Activated naive CD4-positive, alpha-beta T cell treated with anti-CD3 and anti-CD28 coated beads, Interleukin-2, amount 50 U/mL, for 24 hours (primary cell): ENCODE measurements around the gene CELF2.
A peak's percentile ranks its signal among the peaks of the same experiment; 100 is the strongest.

Source experiments
- H3K27ac Mint-ChIP-seq: one replicate; pipeline ENCODE4 v1.8.0; 2021; ENCODE audit warnings: mild to moderate bottlenecking, mixed read lengths
- H3K27me3 Mint-ChIP-seq: one replicate; pipeline ENCODE4 v1.8.0; 2021; ENCODE audit warnings: mixed read lengths
- H3K36me3 Mint-ChIP-seq: one replicate; pipeline ENCODE4 v1.8.0; 2021; ENCODE audit warnings: mixed read lengths
- H3K4me1 Mint-ChIP-seq: one replicate; pipeline ENCODE4 v1.8.0; 2021; ENCODE audit warnings: mixed read lengths
- H3K4me3 Mint-ChIP-seq: one replicate; pipeline ENCODE4 v1.8.0; 2021; ENCODE audit warnings: mild to moderate bottlenecking, mixed read lengths
- H3K9me3 Mint-ChIP-seq: one replicate; pipeline ENCODE4 v1.8.0; 2021; ENCODE audit warnings: mixed read lengths

CELF2 gene

DNA sequence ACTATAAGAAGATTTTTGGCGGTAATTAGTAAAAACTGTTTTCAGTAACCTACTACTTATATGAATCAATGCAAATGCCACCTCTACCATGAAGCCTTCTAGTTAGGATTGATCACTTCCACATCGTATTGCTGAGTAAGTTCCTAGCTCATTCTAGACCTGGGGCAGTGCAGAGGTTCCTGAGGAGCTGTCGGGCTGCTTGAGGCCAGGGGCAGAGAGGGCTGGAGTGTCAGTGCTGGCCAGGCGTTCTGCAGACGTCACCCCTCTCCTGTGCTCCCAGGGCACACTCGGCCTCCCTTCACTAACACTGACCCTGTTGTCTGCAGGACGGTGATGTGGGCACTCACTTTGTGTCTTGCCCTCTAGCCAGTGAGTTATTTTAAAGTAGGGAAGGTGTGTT lies 275.7 kb downstream of the CELF2 start:
- Mint-ChIP-seq H3K36me3 (peaks cover 35% of the 10 kb centered on the region), H3K27me3 (no peaks in the 10 kb centered on the region), H3K9me3 (no peaks in the 10 kb centered on the region), H3K4me3 (no peak overlapping the region), H3K27ac (peak overlapping the region; percentile 89), H3K4me1 (peaks cover 22% of the 10 kb centered on the region)

DNA sequence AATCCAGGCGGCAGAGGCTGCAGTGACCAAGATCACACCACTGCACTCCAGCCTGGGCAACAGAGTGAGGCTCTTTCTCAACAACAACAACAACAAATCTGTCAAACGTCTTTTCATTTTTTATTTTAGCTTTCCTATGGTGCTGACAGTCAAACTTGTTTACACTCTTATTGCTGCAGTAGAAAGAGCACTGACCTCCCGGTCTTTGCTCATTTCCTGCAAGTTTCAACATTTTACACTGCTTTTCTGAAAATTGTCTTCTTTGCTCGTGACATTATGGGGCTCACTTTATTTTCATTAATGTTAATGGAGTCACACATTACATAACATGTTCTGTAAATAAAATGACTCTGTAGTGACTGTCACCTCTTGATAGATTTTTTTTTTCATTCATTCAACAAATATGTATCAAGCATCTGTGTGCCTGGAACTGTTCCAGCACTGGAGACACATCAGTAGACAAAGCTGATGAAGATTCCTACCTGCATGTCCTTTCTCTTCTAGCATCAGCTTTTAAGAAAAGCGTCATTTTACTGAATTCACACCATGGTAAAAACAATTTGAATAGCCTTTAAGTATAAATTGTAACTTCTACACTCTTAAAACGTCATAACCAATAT lies 277.3 kb downstream of the CELF2 start:
- H3K27me3 Mint-ChIP-seq, result no peaks in the 10 kb centered on the region
- H3K27ac Mint-ChIP-seq, result peak overlapping the region; percentile 17
- peaks cover 29% of the 10 kb centered on the region for H3K36me3 Mint-ChIP-seq
- no peak overlapping the region for H3K4me3 Mint-ChIP-seq
- peaks cover 18% of the 10 kb centered on the region for H3K4me1 Mint-ChIP-seq
- no peaks in the 10 kb centered on the region for H3K9me3 Mint-ChIP-seq

DNA sequence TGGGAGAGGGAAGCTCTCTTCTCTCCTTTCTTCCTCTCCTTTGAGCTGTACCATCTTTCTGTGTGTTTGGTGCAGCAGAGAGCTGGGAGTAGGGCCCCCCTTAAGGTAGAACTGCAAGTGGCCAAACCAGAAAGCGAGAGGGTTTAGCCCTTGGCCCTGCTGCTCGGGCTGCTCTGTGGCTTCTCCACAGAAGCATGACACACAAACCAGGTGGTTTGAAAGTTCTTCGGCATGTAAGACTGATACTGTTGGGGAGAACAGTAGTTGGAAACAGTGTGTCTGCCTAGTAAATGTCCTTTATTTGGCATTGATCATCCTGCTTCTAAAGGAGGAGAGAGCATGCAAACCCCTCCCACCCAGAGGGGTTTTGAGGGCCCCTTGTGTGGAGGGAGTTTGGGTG lies 277.8 kb downstream of the CELF2 start:
- no peaks in the 10 kb centered on the region for H3K27me3 Mint-ChIP-seq
- peaks cover 18% of the 10 kb centered on the region for H3K4me1 Mint-ChIP-seq
- H3K9me3 Mint-ChIP-seq, result no peaks in the 10 kb centered on the region
- peaks cover 31% of the 10 kb centered on the region for H3K36me3 Mint-ChIP-seq
- no peak overlapping the region for H3K27ac Mint-ChIP-seq
- H3K4me3 Mint-ChIP-seq, result no peak overlapping the region

DNA sequence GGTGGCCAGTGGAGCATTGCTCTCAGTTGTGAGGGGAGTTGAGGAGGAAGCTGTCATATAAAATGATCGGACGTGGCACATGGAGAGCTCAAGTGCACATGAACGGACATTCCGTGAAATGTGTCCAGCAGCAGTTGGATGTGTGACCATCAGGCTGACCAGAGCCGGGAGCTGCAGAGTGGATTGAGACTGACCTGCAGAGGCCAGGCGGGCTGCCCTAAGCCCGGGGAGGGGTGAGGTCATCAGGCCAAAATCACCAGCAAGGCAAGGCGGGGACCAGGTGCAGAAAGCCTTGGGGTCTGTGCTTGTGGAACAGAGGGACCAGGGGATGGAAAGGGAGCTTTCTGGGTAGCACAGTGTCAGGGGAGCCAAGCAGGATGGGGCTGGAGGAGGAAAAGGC lies 279.5 kb downstream of the CELF2 start:
- Mint-ChIP-seq H3K36me3 (peaks cover 29% of the 10 kb centered on the region), H3K4me1 (peaks cover 21% of the 10 kb centered on the region)

DNA sequence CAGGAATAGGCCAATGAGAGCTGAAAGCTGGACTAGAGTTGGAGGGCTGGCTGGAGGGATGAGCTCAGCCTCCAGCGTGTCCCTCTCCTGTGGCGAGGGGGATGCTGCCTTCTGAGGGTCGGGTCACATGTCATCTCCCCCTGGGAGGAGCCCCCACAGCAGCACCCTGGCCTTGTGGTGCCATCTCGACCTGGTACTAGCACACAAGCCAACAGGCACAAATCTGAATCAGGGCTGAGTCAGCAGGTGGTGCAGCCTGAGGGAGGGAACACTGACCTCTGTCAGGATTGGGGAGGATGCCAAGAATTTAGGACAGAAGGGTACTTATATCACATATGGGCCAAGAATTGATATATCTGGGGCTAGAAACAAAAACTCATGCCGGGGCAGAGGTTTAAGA lies 280.4 kb downstream of the CELF2 start:
- H3K36me3 Mint-ChIP-seq, result peaks cover 33% of the 10 kb centered on the region
- no peak overlapping the region for H3K4me3 Mint-ChIP-seq
- H3K27me3 Mint-ChIP-seq, result no peaks in the 10 kb centered on the region
- H3K27ac Mint-ChIP-seq, result peak overlapping the region; percentile 81
- peaks cover 24% of the 10 kb centered on the region for H3K4me1 Mint-ChIP-seq
- H3K9me3 Mint-ChIP-seq, result no peaks in the 10 kb centered on the region

More for the DNA sequence above, 279.5 kb downstream of the CELF2 start:
- Mint-ChIP-seq H3K4me3 (no peak overlapping the region), H3K9me3 (no peaks in the 10 kb centered on the region), H3K27ac (peak overlapping the region; percentile 89), H3K27me3 (no peaks in the 10 kb centered on the region)

DNA sequence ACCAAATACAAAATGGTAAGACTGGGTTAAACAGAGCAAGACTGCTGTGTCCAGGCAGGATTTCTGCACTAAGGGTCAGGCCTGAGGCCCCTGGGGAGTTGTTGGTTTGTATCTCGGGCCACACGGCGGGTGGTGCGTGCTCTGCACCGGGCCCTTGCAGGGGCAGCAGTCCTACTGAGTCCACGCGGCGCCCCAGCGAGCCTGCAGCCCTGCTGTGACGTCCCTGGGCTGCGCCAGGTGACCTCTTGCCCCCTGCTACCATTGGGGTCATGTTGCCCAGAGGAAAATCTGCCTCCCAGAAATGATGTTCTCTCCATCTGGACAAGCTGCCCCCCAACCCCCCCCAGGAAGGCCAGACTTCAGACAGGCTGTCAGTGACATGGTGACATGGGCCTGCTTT lies 281.5 kb downstream of the CELF2 start:
- H3K36me3 Mint-ChIP-seq, result peaks cover 39% of the 10 kb centered on the region
- H3K27me3 Mint-ChIP-seq, result no peaks in the 10 kb centered on the region
- no peak overlapping the region for H3K27ac Mint-ChIP-seq
- no peaks in the 10 kb centered on the region for H3K9me3 Mint-ChIP-seq
- H3K4me1 Mint-ChIP-seq, result peaks cover 25% of the 10 kb centered on the region
- H3K4me3 Mint-ChIP-seq, result no peak overlapping the region

DNA sequence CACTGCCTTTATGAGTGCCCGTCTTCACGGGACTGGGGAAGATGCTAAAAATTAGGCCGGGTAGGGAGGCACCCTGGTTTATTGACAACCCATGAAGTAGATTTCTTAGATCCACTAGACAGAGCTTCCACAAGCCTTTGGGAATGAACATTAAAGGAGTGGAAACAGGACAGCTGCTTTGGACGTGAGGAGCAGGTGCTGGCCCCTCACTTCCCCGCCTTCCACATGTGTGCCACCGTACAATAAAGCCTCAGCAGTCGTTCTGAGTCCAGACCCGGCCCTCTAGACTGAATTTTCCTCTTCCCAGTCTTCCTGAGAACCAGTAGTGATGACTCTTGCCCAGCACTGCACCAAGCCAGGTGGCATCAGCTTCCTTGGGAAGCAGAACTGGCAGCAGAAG lies 282.4 kb downstream of the CELF2 start:
- H3K4me1 Mint-ChIP-seq, result peaks cover 25% of the 10 kb centered on the region
- H3K9me3 Mint-ChIP-seq, result no peaks in the 10 kb centered on the region
- no peak overlapping the region for H3K4me3 Mint-ChIP-seq
- H3K36me3 Mint-ChIP-seq, result peaks cover 46% of the 10 kb centered on the region
- no peaks in the 10 kb centered on the region for H3K27me3 Mint-ChIP-seq
- H3K27ac Mint-ChIP-seq, result peak overlapping the region; percentile 12

DNA sequence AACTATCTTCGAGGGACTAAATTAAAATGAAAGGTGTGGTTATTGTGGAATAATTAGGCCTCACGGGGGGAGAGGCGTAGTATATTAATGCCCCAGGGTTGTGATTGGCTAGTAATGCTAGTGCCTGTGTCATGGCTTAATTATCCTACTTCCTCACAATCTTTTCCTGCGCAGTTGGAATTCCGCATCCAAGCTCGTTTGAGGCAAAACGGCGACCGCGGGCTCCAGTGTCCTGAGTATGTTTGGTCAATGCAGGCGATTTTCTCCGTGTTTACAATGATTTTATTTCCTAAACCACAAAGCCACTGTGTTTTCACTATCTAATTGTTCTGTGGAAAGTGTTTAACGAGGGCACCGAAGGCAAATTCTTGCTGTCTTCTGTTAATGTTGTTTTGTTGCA lies 282.9 kb downstream of the CELF2 start:
- Mint-ChIP-seq H3K9me3 (no peaks in the 10 kb centered on the region), H3K4me3 (no peak overlapping the region), H3K27ac (no peak overlapping the region), H3K4me1 (peaks cover 25% of the 10 kb centered on the region), H3K36me3 (peaks cover 50% of the 10 kb centered on the region), H3K27me3 (no peaks in the 10 kb centered on the region)

DNA sequence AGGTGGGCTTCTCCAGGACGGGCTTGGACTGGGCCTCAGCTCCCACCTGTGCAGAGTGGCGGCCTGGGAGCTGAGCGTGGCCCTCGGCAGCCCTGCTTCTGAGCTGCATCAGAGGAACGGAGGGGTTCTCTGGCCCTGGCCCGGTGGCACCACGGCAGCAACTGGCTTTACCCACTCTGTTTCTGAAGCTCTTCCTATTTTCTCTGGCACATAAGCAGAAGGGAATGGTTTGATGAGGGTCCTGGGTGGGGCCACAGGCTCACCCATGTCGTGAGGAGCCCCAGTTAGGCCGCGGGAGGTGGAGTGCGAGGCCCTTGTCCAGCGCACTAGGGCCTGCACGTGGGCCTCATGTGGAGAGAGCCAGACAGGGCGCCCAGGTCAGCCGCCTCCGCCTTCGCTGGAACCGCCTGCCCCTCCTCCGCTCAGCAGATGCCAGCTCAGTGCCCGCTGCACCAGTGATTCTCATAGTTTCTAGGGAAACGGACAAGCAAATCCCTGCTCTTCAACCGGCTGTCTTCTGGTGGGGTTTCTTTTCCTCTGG lies 284.0 kb downstream of the CELF2 start:
- H3K9me3 Mint-ChIP-seq, result no peaks in the 10 kb centered on the region
- H3K27me3 Mint-ChIP-seq, result no peaks in the 10 kb centered on the region
- peaks cover 18% of the 10 kb centered on the region for H3K4me1 Mint-ChIP-seq
- no peak overlapping the region for H3K27ac Mint-ChIP-seq
- H3K4me3 Mint-ChIP-seq, result no peak overlapping the region
- H3K36me3 Mint-ChIP-seq, result peaks cover 53% of the 10 kb centered on the region

DNA sequence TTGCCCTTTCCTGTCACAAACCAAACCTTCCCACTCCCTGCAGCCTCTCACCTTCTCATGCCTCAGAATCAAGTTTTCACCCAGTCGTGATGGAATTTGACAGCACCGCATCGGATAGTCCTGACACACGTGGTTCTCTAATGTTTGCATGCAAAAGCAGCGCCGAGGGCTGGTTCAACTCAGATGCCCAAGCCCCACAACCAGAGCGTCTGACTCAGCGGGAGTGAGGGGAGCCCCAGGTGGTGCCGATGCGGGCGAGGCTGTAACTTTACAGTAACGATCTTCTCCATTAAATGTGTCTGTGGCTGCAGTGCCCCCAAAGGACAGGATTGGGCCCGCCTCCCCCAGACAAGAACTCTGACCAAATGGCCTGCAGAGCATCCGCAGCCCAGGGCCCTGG lies 284.5 kb downstream of the CELF2 start:
- Mint-ChIP-seq H3K4me3 (no peak overlapping the region), H3K27me3 (no peaks in the 10 kb centered on the region), H3K36me3 (peaks cover 53% of the 10 kb centered on the region), H3K4me1 (peaks cover 12% of the 10 kb centered on the region), H3K9me3 (no peaks in the 10 kb centered on the region), H3K27ac (peak overlapping the region; percentile 21)

DNA sequence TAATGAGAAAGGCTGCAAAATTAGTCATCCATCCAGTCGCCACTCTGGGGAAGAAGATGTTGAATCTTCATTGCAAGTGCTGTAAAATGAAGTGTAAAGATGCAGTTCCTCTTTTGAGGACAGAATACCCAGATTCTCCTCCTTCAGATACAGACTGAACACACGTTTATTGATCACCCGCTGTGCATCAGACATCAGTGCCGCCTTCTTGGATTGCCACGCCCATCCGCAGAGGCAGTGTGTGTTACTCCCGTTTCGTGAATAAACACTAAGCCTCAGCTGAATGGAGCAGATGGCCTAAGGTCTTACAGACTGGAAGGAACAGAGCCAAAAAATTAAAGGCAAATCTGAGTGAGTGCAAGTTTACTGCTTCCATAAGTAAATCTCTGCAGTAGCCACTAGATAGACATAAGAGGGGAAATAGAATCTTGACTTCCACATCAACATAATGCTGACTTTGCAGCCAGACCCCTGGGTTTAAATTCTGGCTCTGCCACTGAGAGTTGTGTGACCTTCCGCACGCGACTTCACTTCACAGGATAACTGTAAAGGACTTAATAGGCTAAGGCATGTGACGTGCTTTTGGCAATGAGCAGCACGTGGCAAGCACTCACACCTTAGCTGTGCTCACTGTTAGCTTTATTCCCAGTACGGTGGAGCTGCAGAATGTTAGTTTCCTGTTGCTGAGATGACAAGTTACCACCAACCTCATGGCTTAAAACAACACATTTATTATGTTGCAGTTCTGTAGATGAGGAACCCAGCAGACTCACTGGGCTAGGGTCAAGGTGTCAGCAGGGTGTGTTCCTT lies 285.9 kb downstream of the CELF2 start:
- no peaks in the 10 kb centered on the region for H3K27me3 Mint-ChIP-seq
- H3K4me3 Mint-ChIP-seq, result no peak overlapping the region
- peaks cover 62% of the 10 kb centered on the region for H3K36me3 Mint-ChIP-seq
- H3K9me3 Mint-ChIP-seq, result no peaks in the 10 kb centered on the region
- peaks cover 17% of the 10 kb centered on the region for H3K4me1 Mint-ChIP-seq
- H3K27ac Mint-ChIP-seq, result peak overlapping the region; percentile 73

DNA sequence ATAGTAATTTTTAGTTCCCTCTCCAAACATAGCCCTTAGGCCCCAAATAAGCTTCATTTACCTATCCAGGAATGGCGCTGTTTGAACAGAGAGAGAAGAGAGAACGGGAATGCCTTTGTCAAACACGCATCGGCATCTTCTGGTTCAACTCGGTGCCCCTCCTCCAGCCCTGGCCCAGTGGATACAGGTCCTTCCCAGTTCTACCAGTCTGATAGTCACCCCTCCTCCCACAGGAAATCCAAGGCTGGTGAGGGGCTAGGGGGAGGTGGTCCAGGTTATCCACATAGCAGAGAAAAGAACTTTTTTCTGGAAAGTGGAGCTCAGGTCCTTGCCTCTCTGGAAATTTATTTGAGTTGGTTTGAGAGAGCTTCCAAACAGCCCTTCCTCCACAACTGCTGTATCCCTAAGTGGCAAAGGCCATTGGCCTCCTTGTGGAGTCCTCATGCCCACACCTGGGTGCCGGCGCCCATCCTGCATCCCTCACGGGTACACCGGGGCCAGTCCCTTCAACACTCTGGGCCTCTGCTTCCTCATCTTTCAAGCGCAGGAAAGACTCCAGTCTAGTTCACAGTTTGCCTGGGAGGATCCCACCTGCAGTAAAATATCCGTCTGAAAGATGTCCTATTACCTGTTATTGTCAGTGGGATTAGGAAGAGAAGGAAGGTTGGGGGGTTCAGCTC lies 287.4 kb downstream of the CELF2 start:
- H3K4me1 Mint-ChIP-seq, result peaks cover 29% of the 10 kb centered on the region
- peaks cover 67% of the 10 kb centered on the region for H3K36me3 Mint-ChIP-seq
- no peak overlapping the region for H3K4me3 Mint-ChIP-seq
- no peaks in the 10 kb centered on the region for H3K9me3 Mint-ChIP-seq
- no peaks in the 10 kb centered on the region for H3K27me3 Mint-ChIP-seq
- no peak overlapping the region for H3K27ac Mint-ChIP-seq

DNA sequence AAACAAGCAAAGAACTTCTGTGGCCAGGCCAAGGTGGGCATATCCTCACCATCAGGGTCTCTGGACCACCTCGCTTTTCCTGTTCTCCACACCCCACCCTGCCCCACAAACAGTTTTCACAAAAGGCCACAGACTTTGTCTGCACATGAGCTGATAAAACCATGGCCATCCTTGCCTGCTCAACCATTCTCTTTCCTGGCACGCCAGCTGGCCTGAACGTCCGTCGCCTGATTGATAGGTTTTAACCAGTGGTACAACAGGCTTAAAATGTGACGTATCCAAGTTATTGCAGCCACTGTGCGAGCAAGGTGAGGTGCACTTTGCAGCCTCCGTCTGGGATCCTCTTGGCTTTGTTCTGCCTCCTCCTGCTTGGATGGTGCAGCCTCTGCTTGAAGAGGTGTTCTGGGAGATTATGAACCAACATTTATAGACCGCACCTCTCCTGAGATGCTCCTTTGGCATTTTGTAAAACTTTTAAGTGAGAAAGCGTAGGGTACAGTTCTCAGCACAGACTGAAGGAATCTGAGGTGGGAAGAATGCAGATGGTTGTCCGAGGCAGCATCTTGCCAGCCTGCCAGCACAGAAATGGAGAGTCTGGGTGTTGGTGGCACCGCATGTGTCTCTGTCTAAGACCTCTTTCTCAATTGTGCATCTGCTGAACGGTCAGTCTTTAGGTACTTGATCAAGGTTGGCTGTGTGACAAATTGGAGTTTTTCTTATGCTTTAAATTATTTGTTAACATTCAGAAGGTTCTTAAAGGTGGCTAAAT lies 288.3 kb downstream of the CELF2 start:
- no peaks in the 10 kb centered on the region for H3K27me3 Mint-ChIP-seq

DNA sequence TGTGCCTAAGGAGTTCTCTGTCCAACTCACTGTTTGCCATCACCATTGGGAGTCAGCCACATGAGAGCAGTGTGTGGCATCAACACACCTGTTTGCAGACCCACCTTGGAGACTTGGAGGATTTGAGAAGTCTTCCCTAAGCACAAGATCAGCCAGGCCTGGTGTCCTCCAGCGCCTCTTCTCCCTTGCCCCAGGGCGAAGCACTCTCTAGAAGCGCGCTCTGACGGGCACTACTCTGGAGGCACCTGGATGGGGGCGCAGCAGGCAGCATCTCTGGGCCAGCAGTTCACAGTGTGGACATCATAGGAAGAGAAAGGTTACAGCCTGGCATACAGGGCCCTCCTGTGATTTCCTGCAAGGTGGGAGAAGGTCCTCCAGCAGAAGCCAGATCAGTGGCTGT lies 289.3 kb downstream of the CELF2 start:
- Mint-ChIP-seq H3K9me3 (no peaks in the 10 kb centered on the region), H3K4me1 (peaks cover 40% of the 10 kb centered on the region), H3K27me3 (no peaks in the 10 kb centered on the region), H3K27ac (peak overlapping the region; percentile 17), H3K36me3 (peaks cover 73% of the 10 kb centered on the region), H3K4me3 (no peak overlapping the region)

More for the DNA sequence above, 288.3 kb downstream of the CELF2 start:
- no peak overlapping the region for H3K4me3 Mint-ChIP-seq
- H3K9me3 Mint-ChIP-seq, result no peaks in the 10 kb centered on the region
- H3K4me1 Mint-ChIP-seq, result peaks cover 31% of the 10 kb centered on the region
- peaks cover 68% of the 10 kb centered on the region for H3K36me3 Mint-ChIP-seq
- peak overlapping the region; percentile 6 for H3K27ac Mint-ChIP-seq

DNA sequence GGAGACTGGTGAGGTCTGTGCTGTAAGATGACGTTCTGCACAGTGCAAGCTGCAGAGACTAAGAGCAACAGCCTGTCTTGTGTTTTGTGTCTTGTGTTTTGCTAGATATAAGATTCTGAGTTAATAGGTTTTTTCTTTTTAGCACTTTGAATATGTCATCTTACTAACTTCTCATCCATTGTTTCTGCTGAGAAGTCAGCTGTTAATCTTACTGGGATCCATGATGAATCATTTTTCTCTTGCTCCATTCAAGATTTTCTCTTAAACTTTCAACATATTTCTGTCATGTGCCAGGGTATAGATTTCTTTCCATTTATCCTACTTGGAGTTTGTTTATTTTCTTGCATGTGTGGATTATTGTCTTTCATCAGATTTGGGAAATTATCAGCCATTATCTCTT lies 290.3 kb downstream of the CELF2 start:
- peak overlapping the region; percentile 83 for H3K27ac Mint-ChIP-seq
- no peaks in the 10 kb centered on the region for H3K27me3 Mint-ChIP-seq
- peaks cover 41% of the 10 kb centered on the region for H3K4me1 Mint-ChIP-seq
- H3K4me3 Mint-ChIP-seq, result no peak overlapping the region
- H3K36me3 Mint-ChIP-seq, result peaks cover 66% of the 10 kb centered on the region
- no peaks in the 10 kb centered on the region for H3K9me3 Mint-ChIP-seq
